Measurements from ENCODE around the gene BIRC2. TPM values are rescaled to one million over a fixed set of nuclear protein-coding genes. Genes with fewer than 3 reads are reported as not detected.

BIRC2 gene
- total RNA-seq, 2 donors from 2014 or later = 45.4 to 55.3 TPM

GRCh38 chr11:102325088-102325487 is 21.9 kb upstream of the BIRC2 start:
- DNase-seq = no peak
- Histone ChIP-seq H3K36me3 (ENCODE audit: control insufficient read depth, insufficient read depth, low read length) (no peaks in the 10 kb centered on the region), H3K27ac (ENCODE audit: low read depth, low read length) (no peak overlapping the region), H3K9me3 (ENCODE audit: control insufficient read depth, low read length) (no peaks in the 10 kb centered on the region), H3K4me3 (ENCODE audit: low read length) (no peak overlapping the region), H3K9ac (ENCODE audit: extremely low read depth, low read length, poor library complexity, severe bottlenecking) (no peak overlapping the region), H3K4me1 (ENCODE audit: control insufficient read depth, insufficient read depth, low read length) (no peaks in the 10 kb centered on the region), H3K27me3 (ENCODE audit: control insufficient read depth, insufficient read depth, low read length, poor library complexity, severe bottlenecking) (no peaks in the 10 kb centered on the region)
- H3K9me3 Mint-ChIP-seq = no peaks in the 10 kb centered on the region
- TF ChIP-seq CTCF (conservative IDR thresholded peaks at IDR 0.05) = peak; percentile 52
- H3K36me3 Mint-ChIP-seq (ENCODE audit: low read depth) = no peaks in the 10 kb centered on the region
- peaks cover 7% of the 10 kb centered on the region for H3K4me1 Mint-ChIP-seq
- WGBS, 2 experiments (ENCODE audit: insufficient coverage in 1 of 2, insufficient read length in 1 of 2) = 90 to 93% methylated on average over 2 to 3 of the region's 3 CpGs
- H3K27ac Mint-ChIP-seq = no peak overlapping the region
- H3K27me3 Mint-ChIP-seq (ENCODE audit: insufficient read depth) = no peaks in the 10 kb centered on the region
- no peak overlapping the region for H3K4me3 Mint-ChIP-seq

- Mint-ChIP-seq H3K27me3 (ENCODE audit: insufficient read depth) (no peaks in the 10 kb centered on the region), H3K4me1 (peaks cover 7% of the 10 kb centered on the region), H3K4me3 (no peak overlapping the region), H3K9me3 (no peaks in the 10 kb centered on the region), H3K36me3 (ENCODE audit: low read depth) (no peaks in the 10 kb centered on the region), H3K27ac (no peak overlapping the region)
- Histone ChIP-seq H3K4me3 (ENCODE audit: low read length) (no peak overlapping the region), H3K27me3 (ENCODE audit: control insufficient read depth, insufficient read depth, low read length, poor library complexity, severe bottlenecking) (no peaks in the 10 kb centered on the region), H3K27ac (ENCODE audit: low read depth, low read length) (no peak overlapping the region), H3K9ac (ENCODE audit: extremely low read depth, low read length, poor library complexity, severe bottlenecking) (no peak overlapping the region), H3K36me3 (ENCODE audit: control insufficient read depth, insufficient read depth, low read length) (no peaks in the 10 kb centered on the region), H3K4me1 (ENCODE audit: control insufficient read depth, insufficient read depth, low read length) (no peaks in the 10 kb centered on the region), H3K9me3 (ENCODE audit: control insufficient read depth, low read length) (no peaks in the 10 kb centered on the region)
- WGBS, 2 experiments (ENCODE audit: insufficient coverage in 1 of 2, insufficient read length in 1 of 2) = 75% methylated on average over 1 of the region's 1 CpG; no CpG with 5 or more reads in 1 of the 2 experiments
- no peak for DNase-seq
- no peak for TF ChIP-seq CTCF (conservative IDR thresholded peaks at IDR 0.05)
These were observed 18.3 kb upstream of the BIRC2 start for GRCh38 chr11:102328748-102329147.

GRCh38 chr11:102330231-102330630 is 16.8 kb upstream of the BIRC2 start:
- H3K27ac Mint-ChIP-seq = no peak overlapping the region
- H3K4me3 Mint-ChIP-seq = no peak overlapping the region
- no peak overlapping the region for H3K9ac ChIP-seq (ENCODE audit: extremely low read depth, low read length, poor library complexity, severe bottlenecking)

More at GRCh38 chr11:102330231-102330630, 16.8 kb upstream of the BIRC2 start:
- Histone ChIP-seq H3K4me3 (ENCODE audit: low read length) (no peak overlapping the region), H3K36me3 (ENCODE audit: control insufficient read depth, insufficient read depth, low read length) (no peaks in the 10 kb centered on the region), H3K27me3 (ENCODE audit: control insufficient read depth, insufficient read depth, low read length, poor library complexity, severe bottlenecking) (no peaks in the 10 kb centered on the region), H3K9me3 (ENCODE audit: control insufficient read depth, low read length) (no peaks in the 10 kb centered on the region), H3K27ac (ENCODE audit: low read depth, low read length) (no peak overlapping the region), H3K4me1 (ENCODE audit: control insufficient read depth, insufficient read depth, low read length) (no peaks in the 10 kb centered on the region)
- no peak for TF ChIP-seq CTCF (conservative IDR thresholded peaks at IDR 0.05)
- no peak for DNase-seq
- Mint-ChIP-seq H3K4me1 (peaks cover 7% of the 10 kb centered on the region), H3K27me3 (ENCODE audit: insufficient read depth) (no peaks in the 10 kb centered on the region), H3K9me3 (no peaks in the 10 kb centered on the region), H3K36me3 (ENCODE audit: low read depth) (no peaks in the 10 kb centered on the region)
